HG03354 (cell line): ENCODE data around the gene SLC9A5.

Experiments
- ATAC-seq: cut with Tn5 transposase; IDR thresholded peaks from one replicate; pipeline ENCODE4 v1.9.1; 2021; ENCODE audit warnings: mild to moderate bottlenecking; ENCODE audit not compliant: unreplicated experiment, poor library complexity, severe bottlenecking

The SLC9A5 gene

DNA sequence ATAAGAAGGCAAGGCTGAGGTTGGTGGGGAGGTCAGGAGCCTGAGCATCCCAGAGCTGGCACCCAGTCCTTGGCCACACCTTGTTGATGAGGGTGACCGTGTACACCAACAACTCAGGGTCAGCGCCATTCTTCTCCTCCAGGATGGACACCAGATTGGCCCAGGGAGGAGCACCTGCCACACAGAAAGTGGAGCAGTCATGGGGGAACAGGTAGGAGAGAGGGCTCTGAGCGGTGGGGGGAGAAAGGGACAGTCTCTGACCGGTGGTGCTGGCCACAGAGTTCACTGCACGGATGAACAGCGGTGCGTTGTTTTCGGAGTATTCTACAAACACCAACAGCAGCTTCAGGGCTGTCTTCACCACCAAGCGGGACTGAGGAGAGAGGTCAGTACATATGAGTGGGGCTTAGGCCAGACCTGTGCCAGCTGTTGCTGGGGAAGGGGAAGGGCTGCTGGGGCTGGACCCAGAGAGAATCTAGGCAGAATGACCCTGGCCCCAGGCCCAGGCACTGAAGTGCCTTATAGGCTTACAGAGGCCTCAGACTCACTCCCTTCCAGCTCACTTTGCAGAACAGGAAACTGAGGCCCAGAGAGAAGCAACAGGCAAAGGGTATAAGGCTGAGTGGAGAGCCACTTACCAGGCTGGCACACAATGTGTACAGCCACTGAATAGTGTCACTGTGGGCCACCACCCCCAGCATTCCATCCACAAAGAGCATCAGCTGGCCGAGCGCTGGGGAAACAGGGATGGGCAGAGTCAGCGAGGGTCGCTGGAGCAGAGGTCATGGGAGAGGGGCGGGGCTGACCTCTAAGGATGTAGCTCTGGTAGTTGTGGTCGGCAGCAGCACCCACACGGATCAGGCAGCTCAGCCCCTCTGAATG is 11.1 kb upstream of the SLC9A5 start:
- no peak for ATAC-seq

DNA sequence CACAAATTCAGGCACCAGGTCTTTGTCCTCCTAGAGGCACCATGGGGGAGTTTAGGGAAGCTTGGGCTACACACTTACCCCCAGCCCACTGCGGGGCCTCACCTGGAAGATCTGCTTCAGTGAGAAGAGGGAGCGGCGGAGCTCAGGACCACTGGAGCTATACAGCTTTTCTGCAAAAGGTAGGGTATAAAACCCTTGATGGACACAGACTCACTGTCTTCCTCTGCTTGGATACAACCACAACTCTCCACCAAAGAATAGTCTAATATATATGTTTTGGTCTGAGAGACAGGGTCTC is 10.6 kb upstream of the SLC9A5 start:
- no peak for ATAC-seq

GRCh38 chr16:67238806-67239470 is 9.8 kb upstream of the SLC9A5 start:
- ATAC-seq, result no peak

- no peak for ATAC-seq
Observed at GRCh38 chr16:67240506-67240905, 8.3 kb upstream of the SLC9A5 start.

GRCh38 chr16:67241008-67241900 is 7.5 kb upstream of the SLC9A5 start:
- no peak for ATAC-seq

GRCh38 chr16:67242138-67242730 is 6.5 kb upstream of the SLC9A5 start:
- no peak for ATAC-seq

DNA sequence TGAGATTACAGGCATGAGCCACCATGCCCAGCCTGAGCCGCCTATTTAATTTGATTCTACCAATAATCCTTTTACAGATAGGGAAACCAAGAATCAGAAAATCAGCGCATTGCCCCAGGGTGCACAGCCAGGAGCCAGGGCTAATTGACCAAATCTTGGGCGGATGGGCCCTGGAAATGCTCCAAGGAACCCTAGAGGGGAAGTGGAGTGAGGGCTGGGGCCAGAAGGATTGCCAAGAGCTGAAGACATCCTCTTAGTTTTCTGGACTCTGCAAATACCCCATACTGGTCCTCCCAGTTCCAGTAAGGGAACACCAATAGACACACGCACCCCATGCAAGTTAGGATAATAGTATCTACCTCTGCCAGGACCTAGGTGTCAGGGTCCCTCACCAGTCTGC is 5.3 kb upstream of the SLC9A5 start:
- ATAC-seq, result no peak

DNA sequence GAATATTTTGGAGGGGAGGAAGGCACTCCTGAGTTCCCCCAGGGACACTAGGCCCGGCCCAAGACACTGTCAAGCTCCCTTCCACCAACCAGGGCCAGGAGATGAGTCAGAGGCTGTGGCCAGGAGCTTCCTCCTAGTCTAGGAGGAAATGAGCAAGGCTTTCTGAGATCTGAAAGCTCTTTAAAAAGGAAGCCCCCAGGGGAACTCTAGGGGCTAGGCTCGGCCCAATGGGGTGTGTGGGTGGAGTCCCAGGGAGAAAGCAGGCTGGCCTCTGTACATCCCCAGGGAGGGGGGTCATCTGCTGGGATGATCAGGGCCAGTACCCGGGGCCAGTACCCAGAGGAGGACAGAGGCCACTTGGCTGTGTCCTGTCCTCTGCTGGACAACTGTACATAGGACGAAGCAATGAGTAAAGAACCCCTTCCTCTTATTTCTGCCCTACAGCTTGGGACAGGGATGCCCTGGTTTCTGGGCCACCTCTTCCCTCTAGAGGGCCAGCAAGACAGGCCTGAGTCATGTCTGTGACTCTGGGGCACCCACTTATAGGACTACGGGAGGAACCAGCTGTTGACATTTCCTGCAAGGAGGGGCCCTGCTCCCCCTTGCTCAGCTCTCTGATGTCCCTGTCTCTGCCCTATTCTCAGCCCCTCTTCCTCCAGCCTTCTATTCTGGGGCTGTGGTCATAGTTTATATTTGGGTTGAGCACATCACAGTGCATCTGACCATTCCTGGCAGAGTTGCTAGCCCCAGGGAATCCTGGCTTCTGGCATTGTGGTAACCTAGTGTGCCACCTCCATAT is 4.2 kb upstream of the SLC9A5 start:
- peak; percentile 60 for ATAC-seq

DNA sequence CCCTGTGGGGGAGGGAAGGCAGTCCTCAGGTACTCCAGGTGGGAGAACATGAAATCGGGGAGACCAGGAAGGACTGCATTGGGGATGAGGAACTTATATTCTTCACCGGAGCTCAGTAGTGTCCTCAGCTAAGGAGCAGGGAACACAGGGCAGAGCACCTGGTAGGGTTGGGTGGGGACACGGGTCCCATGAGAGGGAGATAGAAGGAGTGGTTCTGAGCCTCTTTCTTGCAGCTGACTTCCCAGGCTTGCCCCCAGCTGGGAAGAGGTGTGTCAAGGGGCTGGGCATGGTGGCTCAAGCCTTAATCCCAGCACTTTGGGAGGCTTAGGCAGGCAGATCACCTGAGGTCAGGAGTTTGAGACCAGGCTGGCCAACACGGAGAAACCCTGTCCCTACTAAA is 3.6 kb upstream of the SLC9A5 start:
- ATAC-seq, result no peak

DNA sequence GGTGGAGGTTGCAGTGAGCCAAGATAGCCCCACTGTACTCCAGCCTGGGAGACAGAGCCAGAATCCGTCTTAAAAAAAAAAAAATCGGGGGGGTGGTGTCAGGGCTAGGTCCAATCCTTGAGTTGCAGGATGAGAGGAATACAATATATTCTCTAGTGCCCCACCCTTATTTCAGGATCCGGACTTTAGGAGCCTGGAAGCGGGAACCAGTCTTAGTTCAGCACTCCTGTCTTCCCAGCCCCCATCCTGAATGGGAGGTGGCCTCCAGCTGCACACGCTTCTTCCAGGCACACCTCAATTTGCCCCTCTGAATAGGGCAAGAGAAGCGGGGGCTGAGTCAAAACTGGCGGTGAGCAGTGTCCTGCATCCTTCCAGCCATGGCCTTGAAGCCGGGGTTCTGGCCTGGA is 3.1 kb upstream of the SLC9A5 start:
- no peak for ATAC-seq

- peak; percentile 24 for ATAC-seq
Observed at GRCh38 chr16:67246081-67246755, 2.6 kb upstream of the SLC9A5 start.

DNA sequence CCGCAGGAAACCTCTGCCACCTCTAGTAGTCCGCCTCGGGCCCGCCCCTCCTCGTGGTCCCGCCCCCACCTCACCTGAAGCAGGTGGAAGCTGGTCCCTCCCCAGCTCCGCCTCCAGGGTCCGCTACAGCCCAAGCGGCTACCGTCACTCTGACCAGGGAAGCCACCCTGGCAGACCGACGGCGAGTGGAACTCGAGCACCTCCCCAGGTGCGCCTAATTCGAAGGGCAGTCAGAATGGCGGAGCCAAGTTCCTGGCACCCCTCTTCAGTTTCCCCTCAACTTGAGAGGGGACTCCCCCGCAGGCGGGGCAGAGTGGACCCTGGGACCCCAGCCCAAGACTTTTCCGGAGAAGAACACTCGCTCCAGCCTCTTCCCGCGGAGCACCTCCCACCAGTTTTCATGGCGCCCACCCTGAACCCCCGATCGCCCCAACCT is 2.0 kb upstream of the SLC9A5 start:
- peak; percentile 15 for ATAC-seq

DNA sequence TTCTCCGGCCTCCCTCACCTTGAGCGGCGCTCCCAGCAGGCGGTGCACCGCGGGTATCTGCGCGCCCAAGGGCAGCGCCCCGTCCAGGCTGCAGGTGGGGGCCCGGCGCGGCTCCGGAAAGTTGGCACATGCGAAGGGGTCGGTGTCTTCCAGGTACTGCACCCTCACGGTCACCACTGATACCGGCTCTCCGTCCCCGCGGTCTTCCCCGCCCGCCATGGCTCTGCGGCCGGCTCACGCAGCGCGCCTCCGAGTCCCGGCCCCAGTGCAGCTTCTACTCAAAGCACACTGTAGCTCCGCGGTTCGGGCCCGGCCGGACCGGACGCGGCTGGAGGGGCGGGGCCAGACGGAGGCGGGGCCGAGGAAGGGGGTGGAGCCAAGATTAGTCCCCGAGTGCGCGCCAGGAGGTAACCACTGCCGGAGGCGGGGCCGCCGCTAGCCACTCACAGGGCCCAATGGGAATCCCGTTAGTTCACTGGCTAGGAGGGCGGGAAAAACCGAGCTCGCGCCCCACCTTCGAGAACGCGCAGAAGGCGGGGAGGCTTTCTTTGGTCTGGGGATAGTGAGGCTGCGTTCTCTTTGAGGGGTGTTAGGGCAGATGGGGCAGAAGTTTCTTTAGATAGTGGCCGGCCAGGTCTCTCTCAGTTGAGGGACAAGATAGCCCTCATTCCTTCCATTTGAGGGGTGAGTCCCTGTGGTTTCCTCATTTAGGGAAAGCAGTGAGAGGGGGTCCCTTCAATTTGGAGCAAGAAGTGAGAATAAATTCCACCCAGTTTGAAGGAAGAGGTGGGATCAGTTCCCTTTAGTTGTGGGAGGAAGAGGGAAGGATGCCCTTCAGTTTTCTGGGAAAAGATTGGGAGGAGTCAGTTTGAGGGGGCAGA is 1.3 kb upstream of the SLC9A5 start, which contains the start of gene FHOD1:
TSS of gene FHOD1 (minus strand) at position 290 of the 881 bp plus-strand sequence. CDS start at position 219, 71 bp downstream.
- peak; percentile 50 for ATAC-seq

GRCh38 chr16:67248073-67248400 is 742 bp upstream of the SLC9A5 start:
- ATAC-seq, result no peak

DNA sequence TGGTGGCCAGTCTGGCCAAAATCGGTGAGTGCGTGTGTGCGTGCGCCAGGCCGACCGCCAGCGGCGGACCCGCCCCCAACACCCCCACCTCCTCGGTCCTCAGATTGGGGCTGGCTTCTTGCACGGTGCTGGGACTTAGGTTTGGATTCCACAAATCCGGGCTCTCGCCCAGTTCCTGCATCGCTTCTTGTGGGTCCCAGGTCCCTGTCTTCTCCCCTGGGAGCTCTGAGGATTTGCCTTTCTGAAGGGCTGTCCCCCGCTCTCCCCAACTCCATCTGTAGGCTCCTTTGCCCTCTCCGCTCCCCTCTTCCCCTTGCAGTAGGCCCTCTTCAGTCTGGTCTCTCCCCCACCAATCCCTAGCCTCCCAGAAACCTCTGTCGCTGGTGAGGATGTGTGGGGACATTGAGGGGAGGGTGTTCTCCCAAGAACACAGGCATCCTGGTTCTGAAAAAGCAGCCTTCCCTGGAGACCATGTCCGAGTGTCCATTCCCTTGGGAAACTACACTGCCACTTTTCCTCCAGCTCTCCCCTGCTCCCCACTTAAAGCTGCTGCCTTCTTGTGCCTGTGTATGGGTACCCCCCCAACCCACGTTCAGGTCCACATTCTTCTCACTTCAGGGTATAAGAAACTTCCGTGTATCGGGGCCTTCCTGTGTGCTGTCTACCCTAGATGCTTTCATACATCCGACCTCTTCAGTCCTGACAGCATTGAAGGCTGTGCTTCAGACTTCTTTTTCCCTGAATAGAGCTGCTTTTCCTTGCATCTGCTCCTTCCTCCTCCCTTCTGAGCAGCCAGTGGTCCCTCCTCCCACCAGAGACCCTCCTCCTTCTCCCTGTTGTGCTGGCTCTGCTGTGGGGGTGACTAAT is 632 bp downstream of the SLC9A5 start:
- no peak for ATAC-seq

GRCh38 chr16:67250045-67250327 is 1.2 kb downstream of the SLC9A5 start:
- no peak for ATAC-seq
